HCT116 (cell line): ENCODE results near the gene HARS2. TPM values are rescaled to one million over a fixed set of nuclear protein-coding genes. Genes with fewer than 3 reads are reported as not detected.

Source experiments
- ATAC-seq: fragments of 200-7000 bp; cut with Tn5 transposase; 2 replicates; pipeline ENCODE4 v1.9.1; 2020; ENCODE audit warnings: mild to moderate bottlenecking, moderate library complexity
- BruUV-seq: library from RNA; stranded (reverse); fragments of 400-500 nt; replicated peaks from 2 replicates; lab custom pipeline; 2021; lab: Mats Ljungman, UMichigan
- CTCF ChIA-PET: fragments of 300-600 bp; sonication (Branson Sonifier 250); formaldehyde crosslinking; loops from one replicate; lab custom pipeline; 2021; ENCODE audit warnings: antibody characterized with exemption; lab: Charles Lee
- POLR2A ChIA-PET: fragments of 300-600, 350-600 bp; sonication (Branson Sonifier 250); formaldehyde crosslinking; loops from one replicate; lab custom pipeline; 2021; ENCODE audit warnings: antibody characterized with exemption; lab: Charles Lee
- RAD21 ChIA-PET, 2 experiments: fragments of 300-600 bp; sonication (Branson Sonifier 250); formaldehyde crosslinking; loops; one replicate each; lab custom pipeline; 2023; ENCODE audit warnings: low total read pairs in 2 of 2; ENCODE audit not compliant: uncharacterized antibody in 2 of 2, unreplicated experiment in 2 of 2, low non-redundant PET in 1 of 2; lab: Charles Lee
- DNase-seq: peaks from one replicate; pipeline ENCODE4 v3.0.0-alpha.2; 2010; ENCODE audit warnings: low read depth, low spot score
- H2AFZ ChIP-seq: fragments of 200-600 bp; shearing (Covaris generic), sonication (generic); 2 replicates; pipeline ENCODE4 v1.6.1; 2017; ENCODE audit warnings: low read depth, mixed run types, mixed read lengths, antibody characterized with exemption, low read length; ENCODE audit not compliant: poor library complexity, severe bottlenecking
- H3K27ac ChIP-seq: 2 replicates; pipeline ENCODE4 v1.5.1; 2012; ENCODE audit warnings: low read depth, low read length
- H3K27me3 ChIP-seq: fragments of 200-600 bp; sonication (generic); 2 replicates; pipeline ENCODE4 v1.6.1; 2016; ENCODE audit warnings: mixed run types, low read length, mixed read lengths; ENCODE audit not compliant: insufficient read depth
- H3K36me3 ChIP-seq, 2 experiments: fragments of 200-500 bp in 1 of 2; fragments of 200-600 bp in 1 of 2; sonication (Bioruptor generic) in 1 of 2; sonication (generic) in 1 of 2; 2 replicates each; pipeline versions ENCODE4 v1.5.1 to v1.6.1; 2014 to 2016; ENCODE audit warnings: low read length in 2 of 2, inconsistent platforms in 1 of 2, mixed read lengths in 1 of 2, mixed run types in 1 of 2; ENCODE audit not compliant: insufficient read depth in 2 of 2, control insufficient read depth in 1 of 2
- H3K4me1 ChIP-seq, 2 experiments: fragments of 200-600 bp in 1 of 2; sonication (generic) in 1 of 2; 2 replicates each; pipeline versions ENCODE4 v1.5.1 to v1.6.1; 2012 to 2017; ENCODE audit warnings: low read length in 2 of 2, inconsistent platforms in 1 of 2, mild to moderate bottlenecking in 1 of 2, mixed read lengths in 1 of 2, mixed run types in 1 of 2, moderate library complexity in 1 of 2; ENCODE audit not compliant: insufficient read depth in 2 of 2, control insufficient read depth in 1 of 2
- H3K4me2 ChIP-seq: fragments of 200-600 bp; sonication (generic); 2 replicates; pipeline ENCODE4 v1.6.1; 2017; ENCODE audit warnings: mixed run types, low read length, mixed read lengths
- H3K4me3 ChIP-seq, 2 experiments: fragments of 200-600 bp in 1 of 2; sonication (generic) in 1 of 2; replicated peaks in 1 of 2; 2 replicates each; pipeline ENCODE4 v1.5.1; 2011 to 2016; ENCODE audit warnings: low read length in 2 of 2, control low read depth in 1 of 2, low read depth in 1 of 2, mild to moderate bottlenecking in 1 of 2, mixed read lengths in 1 of 2, mixed run types in 1 of 2
- H3K79me2 ChIP-seq: fragments of 200-600 bp; sonication (generic); 2 replicates; pipeline ENCODE4 v1.6.1; 2017; ENCODE audit warnings: mild to moderate bottlenecking, mixed run types, low read length, moderate library complexity, mixed read lengths; ENCODE audit not compliant: insufficient read depth
- H3K9ac ChIP-seq: fragments of 200-600 bp; sonication (generic); 2 replicates; pipeline ENCODE4 v1.6.1; 2016; ENCODE audit warnings: low read length, mixed read lengths
- H3K9me2 ChIP-seq: fragments of 200-600 bp; sonication (generic), shearing (Covaris generic); 2 replicates; pipeline ENCODE4 v1.6.1; 2017; ENCODE audit warnings: mixed run types, mild to moderate bottlenecking, moderate library complexity; ENCODE audit not compliant: insufficient read depth
- H3K9me3 ChIP-seq, 2 experiments: fragments of 200-500 bp in 1 of 2; fragments of 200-600 bp in 1 of 2; sonication (Bioruptor generic) in 1 of 2; sonication (generic) in 1 of 2; 2 replicates each; pipeline ENCODE4 v1.6.1; 2014 to 2017; ENCODE audit warnings: low read length in 2 of 2, mixed read lengths in 2 of 2, inconsistent platforms in 1 of 2, low read depth in 1 of 2, mild to moderate bottlenecking in 1 of 2, mixed run types in 1 of 2, moderate library complexity in 1 of 2; ENCODE audit not compliant: control insufficient read depth in 1 of 2, insufficient read depth in 1 of 2
- H4K20me1 ChIP-seq: fragments of 200-600 bp; sonication (generic), shearing (Covaris generic); 2 replicates; pipeline ENCODE4 v1.6.1; 2017; ENCODE audit warnings: mixed run types, mild to moderate bottlenecking, moderate library complexity; ENCODE audit not compliant: insufficient read depth
- CBX3 ChIP-seq: IDR thresholded peaks from 2 replicates; pipeline ENCODE4 v1.6.1; 2012; ENCODE audit warnings: low read depth
- CEBPB ChIP-seq: IDR thresholded peaks from 2 replicates; pipeline ENCODE4 v1.6.1; 2012; ENCODE audit warnings: low read depth
- EGR1 ChIP-seq: IDR thresholded peaks from 2 replicates; pipeline ENCODE4 v1.6.1; 2012; ENCODE audit warnings: low read depth
- ELF1 ChIP-seq: IDR thresholded peaks from 2 replicates; pipeline ENCODE4 v1.6.1; 2012; ENCODE audit warnings: low read depth, borderline replicate concordance
- JUND ChIP-seq: IDR thresholded peaks from 2 replicates; pipeline ENCODE4 v1.6.1; 2012
- POLR2AphosphoS5 ChIP-seq: IDR thresholded peaks from 2 replicates; pipeline ENCODE4 v1.6.1; 2011; ENCODE audit warnings: mild to moderate bottlenecking, low read depth, low read length, moderate library complexity
- RAD21 ChIP-seq: IDR thresholded peaks from 2 replicates; pipeline ENCODE4 v1.6.1; 2012; ENCODE audit warnings: low read depth, mild to moderate bottlenecking
- SP1 ChIP-seq: IDR thresholded peaks from 2 replicates; pipeline ENCODE4 v1.6.1; 2012; ENCODE audit warnings: low read depth
- YY1 ChIP-seq: IDR thresholded peaks from 2 replicates; pipeline ENCODE4 v1.6.1; 2011; ENCODE audit warnings: low read length, low read depth, moderate library complexity, mild to moderate bottlenecking; ENCODE audit not compliant: insufficient replicate concordance; ENCODE audit errors: extremely low read depth
- ZNF274 ChIP-seq: fragments of 200-500 bp; sonication (Bioruptor generic); IDR thresholded peaks from 2 replicates; pipeline ENCODE4 v1.6.1; 2014; ENCODE audit warnings: mild to moderate bottlenecking, low read depth, low read length, inconsistent platforms
- intact Hi-C: fragments of 100-400 bp; cut with micrococcal nuclease; formaldehyde crosslinking; loops from 2 replicates; pipeline ENCODE4 v1.10.0; 2022
- total RNA-seq: library from RNA; stranded (reverse); gene quantifications from one replicate; pipeline ENCODE4 v1.2.1, GENCODE V29; 2021; ENCODE audit not compliant: unreplicated experiment
- TF ChIP-seq, protein P1 (sequence below): IDR thresholded peaks from 2 replicates; pipeline ENCODE4 v1.6.1; 2011; ENCODE audit warnings: mild to moderate bottlenecking, low read length, moderate library complexity; ENCODE audit not compliant: insufficient replicate concordance; ENCODE audit errors: extremely low read depth
- TF ChIP-seq, protein P2 (sequence below): IDR thresholded peaks from 2 replicates; pipeline ENCODE4 v1.6.1; 2012
- TF ChIP-seq, protein P3 (sequence below): IDR thresholded peaks from 2 replicates; pipeline ENCODE4 v1.6.1; 2012; ENCODE audit warnings: low read depth
- TF ChIP-seq, protein P4 (sequence below): IDR thresholded peaks from 2 replicates; pipeline ENCODE4 v1.6.1; 2012

HARS2 gene
- total RNA-seq, 1 experiment from 2014 or later = 38.8 TPM

DNA sequence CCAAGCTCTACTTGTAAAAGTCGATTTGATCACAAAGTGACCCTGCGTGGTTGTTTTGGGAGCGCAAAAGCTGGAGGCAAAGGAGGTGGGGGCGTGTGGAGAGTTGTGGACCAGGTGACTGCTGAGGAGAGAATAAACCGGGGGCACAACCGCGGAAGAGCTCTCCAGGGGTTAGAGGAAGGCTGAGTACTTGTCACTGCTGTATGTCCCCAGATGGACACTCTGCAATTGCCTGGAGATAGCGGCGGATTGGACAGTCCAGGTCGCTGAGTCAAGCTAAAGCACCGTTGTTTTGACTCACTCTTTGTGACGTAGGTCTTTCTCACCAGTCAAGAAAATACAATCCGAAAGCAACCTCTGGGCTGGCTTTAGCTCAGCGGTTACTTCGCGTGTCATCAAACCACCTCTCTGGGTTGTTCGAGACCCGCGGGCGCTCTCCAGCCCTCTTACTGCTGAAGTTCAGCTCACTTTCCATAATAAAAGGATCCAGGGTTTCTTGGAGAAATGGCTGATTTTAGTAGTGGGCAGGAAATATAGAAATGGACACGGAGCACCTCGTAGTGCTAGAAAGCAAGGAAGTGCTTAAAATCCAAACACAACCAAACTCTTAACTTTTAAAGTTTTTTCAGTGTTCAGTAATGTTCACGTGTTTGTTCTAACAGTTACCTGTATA is 34.7 kb downstream of the HARS2 start:
- H3K36me3 ChIP-seq = no peaks in the 10 kb centered on the region
- H3K4me2 ChIP-seq = peak overlapping the region; percentile 58
- no TSS peak for BruUV-seq
- POLR2A ChIA-PET = interaction anchor here (0.6 to 1.5 kb wide), 5 partner anchors 9 to 380 kb away, joined by 3 to 6 read pairs (median 3); partner anchors contain the start of genes HBEGF, IK and NDUFA2
- peak overlapping the region; percentile 96 for H2AFZ ChIP-seq
- TF ChIP-seq, protein P1, sequence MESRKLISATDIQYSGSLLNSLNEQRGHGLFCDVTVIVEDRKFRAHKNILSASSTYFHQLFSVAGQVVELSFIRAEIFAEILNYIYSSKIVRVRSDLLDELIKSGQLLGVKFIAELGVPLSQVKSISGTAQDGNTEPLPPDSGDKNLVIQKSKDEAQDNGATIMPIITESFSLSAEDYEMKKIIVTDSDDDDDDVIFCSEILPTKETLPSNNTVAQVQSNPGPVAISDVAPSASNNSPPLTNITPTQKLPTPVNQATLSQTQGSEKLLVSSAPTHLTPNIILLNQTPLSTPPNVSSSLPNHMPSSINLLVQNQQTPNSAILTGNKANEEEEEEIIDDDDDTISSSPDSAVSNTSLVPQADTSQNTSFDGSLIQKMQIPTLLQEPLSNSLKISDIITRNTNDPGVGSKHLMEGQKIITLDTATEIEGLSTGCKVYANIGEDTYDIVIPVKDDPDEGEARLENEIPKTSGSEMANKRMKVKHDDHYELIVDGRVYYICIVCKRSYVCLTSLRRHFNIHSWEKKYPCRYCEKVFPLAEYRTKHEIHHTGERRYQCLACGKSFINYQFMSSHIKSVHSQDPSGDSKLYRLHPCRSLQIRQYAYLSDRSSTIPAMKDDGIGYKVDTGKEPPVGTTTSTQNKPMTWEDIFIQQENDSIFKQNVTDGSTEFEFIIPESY = peak; percentile 73
- peak; percentile 38; the same call in 1 of the 2 replicates for TF ChIP-seq POLR2AphosphoS5
- TF ChIP-seq YY1 = peak; percentile 82
- no peak for TF ChIP-seq EGR1
- intact Hi-C loops = loop anchor here (2.0 to 10.0 kb wide), 4 partner anchors 279 to 791 kb away; no protein-coding TSS in a partner anchor
- peak overlapping the region; percentile 22 to 45 for H3K4me3 ChIP-seq
- CTCF ChIA-PET = interaction anchor here (0.8 to 1.4 kb wide), 4 partner anchors 324 to 484 kb away, joined by 3 read pairs; partner anchors contain the start of gene ANKHD1
- DNase-seq (peak; percentile 96), ATAC-seq (peak; percentile 92)
- no peak overlapping the region for H3K27ac ChIP-seq
- no peaks in the 10 kb centered on the region for H3K9me3 ChIP-seq
- H3K4me1 ChIP-seq = peaks cover 4 to 18% of the 10 kb centered on the region in 2 experiments; a peak in 3 of 4 replicates
- H3K9me2 ChIP-seq = no peaks in the 10 kb centered on the region
- RAD21 ChIA-PET = no interaction called here
- H4K20me1 ChIP-seq = no peaks in the 10 kb centered on the region
- H3K9ac ChIP-seq = no peak overlapping the region
- H3K79me2 ChIP-seq = no peaks in the 10 kb centered on the region
- no peaks in the 10 kb centered on the region for H3K27me3 ChIP-seq

DNA sequence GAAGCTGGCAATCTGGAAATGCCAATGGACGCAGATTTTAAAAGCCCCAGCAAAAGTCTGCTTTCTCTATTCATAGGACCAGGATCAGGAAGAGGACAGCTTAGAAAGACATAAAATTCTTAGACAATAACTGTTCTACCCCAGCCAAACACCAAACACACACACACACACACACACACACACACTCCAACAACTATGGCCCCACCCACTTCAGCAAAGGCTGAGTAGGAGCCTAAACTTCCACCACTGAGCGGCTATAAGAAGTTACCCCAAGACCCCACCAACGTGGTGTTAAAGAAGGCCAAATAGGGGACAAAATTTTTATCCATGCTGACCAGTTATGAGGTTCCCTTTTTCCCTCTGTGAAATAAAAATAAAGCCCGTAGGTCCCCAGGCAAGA is 41.8 kb downstream of the HARS2 start:
- Histone ChIP-seq H3K9ac (no peak overlapping the region), H3K9me3 (no peaks in the 10 kb centered on the region), H3K79me2 (no peaks in the 10 kb centered on the region), H3K27me3 (no peaks in the 10 kb centered on the region), H3K9me2 (no peaks in the 10 kb centered on the region), H4K20me1 (no peaks in the 10 kb centered on the region), H3K4me1 (no peaks in the 10 kb centered on the region), H3K36me3 (no peaks in the 10 kb centered on the region), H2AFZ (no peak overlapping the region), H3K27ac (no peak overlapping the region), H3K4me2 (no peak overlapping the region), H3K4me3 (no peak overlapping the region)
- intact Hi-C loops = no loop called here
- ChIA-PET RAD21 (no interaction called here), POLR2A (no interaction called here), CTCF (no interaction called here)
- DNase-seq = no peak
- no peak for ATAC-seq
- no TSS peak for BruUV-seq
- TF ChIP-seq RAD21 (no peak), ELF1 (no peak), JUND (no peak), CEBPB (no peak), SP1 (no peak), ZNF274 (no peak), CBX3 (no peak)
- TF ChIP-seq, protein P2, sequence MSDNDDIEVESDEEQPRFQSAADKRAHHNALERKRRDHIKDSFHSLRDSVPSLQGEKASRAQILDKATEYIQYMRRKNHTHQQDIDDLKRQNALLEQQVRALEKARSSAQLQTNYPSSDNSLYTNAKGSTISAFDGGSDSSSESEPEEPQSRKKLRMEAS = no peak
- TF ChIP-seq, protein P3, sequence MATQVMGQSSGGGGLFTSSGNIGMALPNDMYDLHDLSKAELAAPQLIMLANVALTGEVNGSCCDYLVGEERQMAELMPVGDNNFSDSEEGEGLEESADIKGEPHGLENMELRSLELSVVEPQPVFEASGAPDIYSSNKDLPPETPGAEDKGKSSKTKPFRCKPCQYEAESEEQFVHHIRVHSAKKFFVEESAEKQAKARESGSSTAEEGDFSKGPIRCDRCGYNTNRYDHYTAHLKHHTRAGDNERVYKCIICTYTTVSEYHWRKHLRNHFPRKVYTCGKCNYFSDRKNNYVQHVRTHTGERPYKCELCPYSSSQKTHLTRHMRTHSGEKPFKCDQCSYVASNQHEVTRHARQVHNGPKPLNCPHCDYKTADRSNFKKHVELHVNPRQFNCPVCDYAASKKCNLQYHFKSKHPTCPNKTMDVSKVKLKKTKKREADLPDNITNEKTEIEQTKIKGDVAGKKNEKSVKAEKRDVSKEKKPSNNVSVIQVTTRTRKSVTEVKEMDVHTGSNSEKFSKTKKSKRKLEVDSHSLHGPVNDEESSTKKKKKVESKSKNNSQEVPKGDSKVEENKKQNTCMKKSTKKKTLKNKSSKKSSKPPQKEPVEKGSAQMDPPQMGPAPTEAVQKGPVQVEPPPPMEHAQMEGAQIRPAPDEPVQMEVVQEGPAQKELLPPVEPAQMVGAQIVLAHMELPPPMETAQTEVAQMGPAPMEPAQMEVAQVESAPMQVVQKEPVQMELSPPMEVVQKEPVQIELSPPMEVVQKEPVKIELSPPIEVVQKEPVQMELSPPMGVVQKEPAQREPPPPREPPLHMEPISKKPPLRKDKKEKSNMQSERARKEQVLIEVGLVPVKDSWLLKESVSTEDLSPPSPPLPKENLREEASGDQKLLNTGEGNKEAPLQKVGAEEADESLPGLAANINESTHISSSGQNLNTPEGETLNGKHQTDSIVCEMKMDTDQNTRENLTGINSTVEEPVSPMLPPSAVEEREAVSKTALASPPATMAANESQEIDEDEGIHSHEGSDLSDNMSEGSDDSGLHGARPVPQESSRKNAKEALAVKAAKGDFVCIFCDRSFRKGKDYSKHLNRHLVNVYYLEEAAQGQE = no peak
- TF ChIP-seq, protein P4, sequence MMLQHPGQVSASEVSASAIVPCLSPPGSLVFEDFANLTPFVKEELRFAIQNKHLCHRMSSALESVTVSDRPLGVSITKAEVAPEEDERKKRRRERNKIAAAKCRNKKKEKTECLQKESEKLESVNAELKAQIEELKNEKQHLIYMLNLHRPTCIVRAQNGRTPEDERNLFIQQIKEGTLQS = no peak
